ENCODE data around the gene NRG2.

DNA sequence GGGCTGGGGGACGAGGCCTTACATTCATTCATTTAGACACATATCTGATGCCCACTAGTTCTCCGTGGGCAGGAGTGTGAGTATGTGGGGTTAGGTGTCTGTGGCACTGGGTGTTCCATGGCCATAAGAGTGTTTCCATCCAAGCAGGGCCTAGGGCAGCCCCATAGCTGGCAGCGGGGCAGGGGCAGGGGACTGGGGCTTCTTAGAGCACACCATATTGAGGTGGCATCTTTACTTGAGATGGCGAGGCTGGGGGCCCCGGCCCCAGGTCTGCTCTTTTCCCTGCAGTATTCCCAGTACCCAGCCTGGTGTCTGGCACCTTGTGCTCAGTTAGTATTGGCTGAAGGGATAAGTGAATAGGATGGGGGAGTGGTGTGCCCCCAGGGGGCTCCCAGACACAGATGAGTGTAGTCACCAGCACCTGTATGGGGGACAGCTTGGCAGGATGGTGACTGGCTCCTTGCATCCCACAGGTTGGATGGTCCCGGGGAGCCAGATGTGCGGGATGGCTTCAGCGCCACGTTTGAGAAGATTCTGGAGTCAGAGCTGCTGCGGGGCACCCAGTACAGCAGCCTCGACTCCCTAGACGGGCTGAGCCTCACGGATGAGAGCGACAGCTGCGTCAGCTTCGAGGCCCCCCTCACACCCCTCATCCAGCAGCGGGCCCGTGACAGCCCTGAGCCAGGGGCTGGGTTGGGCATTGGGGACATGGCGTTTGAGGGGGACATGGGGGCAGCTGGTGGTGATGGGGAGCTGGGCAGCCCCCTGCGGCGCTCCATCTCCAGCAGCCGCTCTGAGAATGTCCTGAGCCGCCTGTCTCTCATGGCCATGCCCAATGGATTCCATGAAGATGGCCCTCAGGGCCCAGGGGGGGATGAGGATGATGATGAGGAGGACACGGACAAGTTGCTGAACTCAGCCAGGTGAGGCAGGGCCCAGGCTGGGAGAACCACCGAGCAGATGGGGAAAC is 230.0 kb downstream of the NRG2 start:
- no peak for TF ChIP-seq EZH2 (IDR thresholded peaks at IDR 0.05)
- TF ChIP-seq POLR2AphosphoS5 (IDR thresholded peaks at IDR 0.05; ENCODE audit: borderline replicate concordance, low read depth, low read length), result no peak

All from SK-N-MC (cell line).